ENCODE measurements around the gene RDM1. TPM values are rescaled to one million over a fixed set of nuclear protein-coding genes. Genes with fewer than 3 reads are reported as not detected.

Gene RDM1
- total RNA-seq, 1 donor from 2014 or later = 0.35 TPM

DNA sequence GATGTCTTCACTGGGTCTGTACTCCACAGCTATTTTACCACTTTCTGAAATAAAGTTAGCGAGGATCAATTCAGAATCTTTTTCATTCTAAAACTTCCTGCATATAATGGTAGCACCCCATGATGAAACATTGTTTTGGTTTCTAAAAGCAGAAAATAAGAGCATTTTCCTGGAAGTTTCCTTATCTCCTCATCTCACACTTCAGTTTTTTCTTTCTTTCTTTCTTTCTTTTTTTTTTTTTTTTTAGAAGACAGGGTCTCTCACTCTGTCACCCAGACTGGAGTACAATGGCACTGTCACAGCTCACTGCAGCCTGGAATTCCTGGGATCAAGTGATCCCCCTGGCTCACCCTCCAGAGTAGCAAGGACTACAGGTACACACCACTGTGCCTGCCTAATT, 10.3 kb downstream of the RDM1 start:
- H3K4me3 Mint-ChIP-seq (ENCODE audit: unreplicated experiment) = no peak overlapping the region
- H3K4me1 Mint-ChIP-seq (ENCODE audit: low read depth) = no peaks in the 10 kb centered on the region
- peaks cover 1% of the 10 kb centered on the region for H3K9me3 Mint-ChIP-seq (ENCODE audit: low read depth)
- H3K27me3 Mint-ChIP-seq (ENCODE audit: low read depth) = no peaks in the 10 kb centered on the region
- no peak for DNase-seq (ENCODE audit: low spot score)
- no peaks in the 10 kb centered on the region for H3K36me3 Mint-ChIP-seq (ENCODE audit: low read depth)
- no peak overlapping the region for H3K27ac Mint-ChIP-seq (ENCODE audit: unreplicated experiment)
- TF ChIP-seq, protein P1, sequence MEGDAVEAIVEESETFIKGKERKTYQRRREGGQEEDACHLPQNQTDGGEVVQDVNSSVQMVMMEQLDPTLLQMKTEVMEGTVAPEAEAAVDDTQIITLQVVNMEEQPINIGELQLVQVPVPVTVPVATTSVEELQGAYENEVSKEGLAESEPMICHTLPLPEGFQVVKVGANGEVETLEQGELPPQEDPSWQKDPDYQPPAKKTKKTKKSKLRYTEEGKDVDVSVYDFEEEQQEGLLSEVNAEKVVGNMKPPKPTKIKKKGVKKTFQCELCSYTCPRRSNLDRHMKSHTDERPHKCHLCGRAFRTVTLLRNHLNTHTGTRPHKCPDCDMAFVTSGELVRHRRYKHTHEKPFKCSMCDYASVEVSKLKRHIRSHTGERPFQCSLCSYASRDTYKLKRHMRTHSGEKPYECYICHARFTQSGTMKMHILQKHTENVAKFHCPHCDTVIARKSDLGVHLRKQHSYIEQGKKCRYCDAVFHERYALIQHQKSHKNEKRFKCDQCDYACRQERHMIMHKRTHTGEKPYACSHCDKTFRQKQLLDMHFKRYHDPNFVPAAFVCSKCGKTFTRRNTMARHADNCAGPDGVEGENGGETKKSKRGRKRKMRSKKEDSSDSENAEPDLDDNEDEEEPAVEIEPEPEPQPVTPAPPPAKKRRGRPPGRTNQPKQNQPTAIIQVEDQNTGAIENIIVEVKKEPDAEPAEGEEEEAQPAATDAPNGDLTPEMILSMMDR (IDR thresholded peaks at IDR 0.05) = no peak

DNA sequence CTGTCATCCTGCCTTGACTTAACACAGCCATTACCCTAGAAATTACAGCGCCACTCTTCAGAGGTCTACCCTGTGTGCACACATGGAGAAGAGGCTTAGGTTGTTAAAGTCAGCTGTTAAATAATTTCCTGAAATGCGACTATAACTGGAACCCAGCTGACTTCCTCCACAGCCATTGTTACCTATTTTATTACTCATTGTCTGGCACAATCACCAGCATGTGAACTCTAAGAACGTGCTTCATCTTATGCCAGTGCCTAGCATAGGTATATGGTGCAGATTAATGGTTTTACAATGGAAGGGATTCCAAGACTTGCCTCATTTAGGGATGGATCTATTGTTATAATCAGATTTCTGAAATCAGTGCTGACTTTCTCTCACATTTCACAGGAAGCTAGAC, 11.9 kb downstream of the RDM1 start:
- no peaks in the 10 kb centered on the region for H3K27me3 Mint-ChIP-seq (ENCODE audit: low read depth)
- no peaks in the 10 kb centered on the region for H3K36me3 Mint-ChIP-seq (ENCODE audit: low read depth)
- H3K27ac Mint-ChIP-seq (ENCODE audit: unreplicated experiment) = no peak overlapping the region
- TF ChIP-seq, protein P1 (IDR thresholded peaks at IDR 0.05) = no peak
- H3K4me3 Mint-ChIP-seq (ENCODE audit: unreplicated experiment) = no peak overlapping the region
- H3K9me3 Mint-ChIP-seq (ENCODE audit: low read depth) = peaks cover 3% of the 10 kb centered on the region
- H3K4me1 Mint-ChIP-seq (ENCODE audit: low read depth) = no peaks in the 10 kb centered on the region
- DNase-seq (ENCODE audit: low spot score) = no peak

DNA sequence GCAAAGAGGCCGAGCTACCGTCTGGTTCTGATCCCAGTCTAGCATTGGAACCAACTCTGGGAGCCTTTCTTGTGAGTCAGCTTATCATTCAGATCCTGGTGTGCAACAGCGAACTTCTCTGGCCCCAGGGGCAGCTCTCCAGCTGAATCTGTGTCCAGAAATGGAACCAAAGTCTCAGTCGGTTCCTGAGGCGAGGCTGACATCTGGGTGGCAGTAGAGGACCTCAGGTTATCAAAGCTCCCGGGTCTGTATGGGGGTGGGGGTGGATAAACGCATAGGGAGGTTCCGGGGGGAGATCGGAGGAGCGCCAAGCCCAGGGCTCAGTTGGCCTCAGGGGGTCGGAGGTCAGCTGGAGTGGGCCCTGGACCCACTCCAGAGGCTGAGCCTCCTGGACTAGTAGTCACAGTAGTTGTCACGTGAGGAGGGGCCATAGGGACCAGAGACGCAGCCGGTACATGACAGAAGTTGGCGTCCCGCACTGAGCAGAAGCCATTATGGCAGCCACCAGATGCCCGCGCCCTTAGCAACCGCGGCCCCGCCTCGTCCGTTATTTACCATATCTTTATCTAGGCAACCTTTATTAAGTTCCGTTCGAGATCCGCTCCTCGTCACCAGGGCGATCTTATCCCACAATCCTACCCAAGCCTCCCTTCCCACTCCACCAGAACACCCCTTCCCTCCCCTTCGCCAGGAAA, 12.9 kb downstream of the RDM1 start:
- DNase-seq (ENCODE audit: low spot score) = no peak

DNA sequence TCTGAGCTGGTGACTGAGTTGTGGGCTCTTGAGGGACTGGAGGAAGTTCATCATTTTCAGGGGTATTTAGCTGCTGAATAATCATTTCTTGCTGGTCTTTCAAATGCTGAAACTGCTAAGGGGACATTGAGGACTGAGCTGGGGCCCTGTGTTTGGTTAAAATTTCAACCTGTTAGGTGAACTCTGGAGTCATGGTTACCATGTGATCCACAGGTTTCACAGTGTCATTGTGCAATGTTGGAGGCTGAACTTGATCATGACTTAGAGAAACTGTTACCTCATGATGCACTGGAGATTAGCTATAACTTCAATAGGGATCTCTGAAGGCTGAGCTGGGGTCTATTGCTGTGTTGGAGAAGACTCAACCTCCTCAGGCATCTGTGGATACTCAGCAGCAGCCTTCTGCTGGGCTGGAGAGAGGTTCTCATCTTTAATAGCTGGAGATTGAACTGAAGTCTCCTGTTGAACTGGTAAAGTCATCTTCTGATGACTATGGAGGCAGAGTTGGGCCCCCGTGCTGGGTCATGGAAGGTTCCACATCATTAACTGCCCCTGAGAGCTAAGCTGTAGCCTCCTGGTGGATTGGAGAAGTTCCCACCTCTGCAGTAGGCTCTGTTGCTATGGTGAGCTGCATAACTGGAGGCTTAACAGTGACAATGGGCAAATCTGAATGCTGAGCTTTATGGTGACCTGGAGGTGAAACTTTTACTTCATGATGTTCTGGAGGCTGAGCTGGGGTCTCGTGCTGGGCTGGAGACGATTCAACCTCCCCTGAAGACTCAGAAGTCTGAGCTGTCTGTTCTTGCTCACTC, 15.2 kb downstream of the RDM1 start:
- Mint-ChIP-seq H3K27me3 (ENCODE audit: low read depth) (no peaks in the 10 kb centered on the region), H3K9me3 (ENCODE audit: low read depth) (peaks cover 3% of the 10 kb centered on the region), H3K4me3 (ENCODE audit: unreplicated experiment) (no peak overlapping the region), H3K27ac (ENCODE audit: unreplicated experiment) (no peak overlapping the region), H3K36me3 (ENCODE audit: low read depth) (no peaks in the 10 kb centered on the region), H3K4me1 (ENCODE audit: low read depth) (no peaks in the 10 kb centered on the region)
- no peak for DNase-seq (ENCODE audit: low spot score)
- TF ChIP-seq, protein P1 (IDR thresholded peaks at IDR 0.05) = no peak

More for the DNA sequence above, 12.9 kb downstream of the RDM1 start:
- Mint-ChIP-seq H3K9me3 (ENCODE audit: low read depth) (peaks cover 3% of the 10 kb centered on the region), H3K27ac (ENCODE audit: unreplicated experiment) (no peak overlapping the region), H3K4me1 (ENCODE audit: low read depth) (no peaks in the 10 kb centered on the region), H3K4me3 (ENCODE audit: unreplicated experiment) (no peak overlapping the region), H3K27me3 (ENCODE audit: low read depth) (no peaks in the 10 kb centered on the region), H3K36me3 (ENCODE audit: low read depth) (no peaks in the 10 kb centered on the region)
- TF ChIP-seq, protein P1 (IDR thresholded peaks at IDR 0.05) = no peak

DNA sequence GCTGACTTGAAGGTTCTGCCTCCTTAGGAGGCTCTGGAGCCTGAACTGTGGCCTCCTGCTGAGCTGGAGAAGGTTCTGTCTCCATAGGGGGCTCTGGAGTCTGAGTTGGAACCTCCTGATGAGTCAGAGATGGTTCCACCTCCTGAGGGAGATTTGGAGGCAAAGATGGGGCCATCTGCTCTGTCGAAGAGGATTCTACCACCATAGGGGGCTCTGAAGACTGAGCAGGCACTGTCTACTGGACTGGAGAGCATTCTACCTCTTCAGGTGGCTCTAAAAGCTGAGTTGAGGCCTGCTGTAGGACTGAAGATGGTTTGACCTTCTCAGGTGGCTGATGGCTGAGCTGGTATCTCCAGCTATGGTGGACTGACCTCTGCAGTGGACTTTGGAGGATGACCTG, 16.2 kb downstream of the RDM1 start:
- H3K27ac Mint-ChIP-seq (ENCODE audit: unreplicated experiment) = no peak overlapping the region
- TF ChIP-seq, protein P1 (IDR thresholded peaks at IDR 0.05) = no peak
- no peaks in the 10 kb centered on the region for H3K27me3 Mint-ChIP-seq (ENCODE audit: low read depth)
- no peak for DNase-seq (ENCODE audit: low spot score)
- H3K36me3 Mint-ChIP-seq (ENCODE audit: low read depth) = no peaks in the 10 kb centered on the region
- H3K9me3 Mint-ChIP-seq (ENCODE audit: low read depth) = peaks cover 3% of the 10 kb centered on the region
- no peaks in the 10 kb centered on the region for H3K4me1 Mint-ChIP-seq (ENCODE audit: low read depth)
- no peak overlapping the region for H3K4me3 Mint-ChIP-seq (ENCODE audit: unreplicated experiment)
